PC-9 (cell line): Measurements from ENCODE around the gene DRC1. TPM values are rescaled to one million over a fixed set of nuclear protein-coding genes. Genes with fewer than 3 reads are reported as not detected.

ENCODE experiments used
- BruUV-seq: library from RNA; stranded (reverse); fragments of 400-500 nt; replicated peaks from 2 replicates; lab custom pipeline; 2021; lab: Mats Ljungman, UMichigan
- CTCF ChIA-PET: fragments of 300-600 bp; sonication (Branson Sonifier 250); formaldehyde crosslinking; loops from one replicate; lab custom pipeline; 2022; ENCODE audit warnings: antibody characterized with exemption; lab: Charles Lee
- POLR2A ChIA-PET: fragments of 300-600 bp; sonication (Branson Sonifier 250); formaldehyde crosslinking; loops from one replicate; lab custom pipeline; 2022; ENCODE audit warnings: antibody characterized with exemption; ENCODE audit not compliant: unreplicated experiment; lab: Charles Lee
- DNase-seq, 2 experiments: peaks; one replicate each; pipeline versions ENCODE4 v3.0.0 to v3.0.0-alpha.2; 2015 to 2022; ENCODE audit warnings: mixed read lengths in 1 of 2
- H2AFZ ChIP-seq: fragments of 200-600 bp; sonication (generic); 2 replicates; pipeline ENCODE4 v1.8.1; 2017; ENCODE audit warnings: antibody characterized with exemption
- H3F3A ChIP-seq: fragments of 200-600 bp; sonication (generic); 2 replicates; pipeline ENCODE4 v1.8.1; 2017; ENCODE audit warnings: antibody characterized with exemption, mild to moderate bottlenecking, low read depth; ENCODE audit not compliant: insufficient read depth
- H3K27ac ChIP-seq: fragments of 200-600 bp; sonication (generic); 2 replicates; pipeline ENCODE4 v1.6.1; 2016; ENCODE audit warnings: mixed run types
- H3K27me3 ChIP-seq: fragments of 200-600 bp; sonication (generic); 2 replicates; pipeline ENCODE4 v1.6.1; 2016; ENCODE audit warnings: low read depth, mixed run types; ENCODE audit not compliant: insufficient read depth
- H3K36me3 ChIP-seq: fragments of 200-600 bp; sonication (generic); 2 replicates; pipeline ENCODE4 v1.6.1; 2016; ENCODE audit warnings: low read depth, mixed run types
- H3K4me1 ChIP-seq: fragments of 200-600 bp; sonication (generic); replicated peaks from 2 replicates; pipeline ENCODE4 v1.6.1; 2016; ENCODE audit warnings: mixed run types; ENCODE audit not compliant: insufficient read depth
- H3K4me2 ChIP-seq: fragments of 200-600 bp; sonication (generic); 2 replicates; pipeline ENCODE4 v1.6.1; 2017; ENCODE audit warnings: mixed run types
- H3K4me3 ChIP-seq: fragments of 200-600 bp; sonication (generic); 2 replicates; pipeline ENCODE4 v1.6.1; 2016; ENCODE audit warnings: mixed run types
- H3K79me2 ChIP-seq: fragments of 200-600 bp; sonication (generic); 2 replicates; pipeline ENCODE4 v1.6.1; 2017; ENCODE audit warnings: low read depth, mixed run types
- H3K9me2 ChIP-seq: fragments of 200-600 bp; sonication (generic); 2 replicates; pipeline ENCODE4 v1.8.1; 2017; ENCODE audit warnings: mild to moderate bottlenecking; ENCODE audit not compliant: insufficient read depth
- H3K9me3 ChIP-seq: fragments of 200-600 bp; sonication (generic); 2 replicates; pipeline ENCODE4 v1.8.1; 2016; ENCODE audit warnings: low read depth; ENCODE audit not compliant: insufficient read depth
- H4K20me1 ChIP-seq: fragments of 200-600 bp; sonication (generic); 2 replicates; pipeline ENCODE4 v1.8.1; 2017; ENCODE audit not compliant: insufficient read depth
- EZH2 ChIP-seq: fragments of 200-600 bp; sonication (generic); IDR thresholded peaks from 2 replicates; pipeline ENCODE4 v1.8.0; 2017; ENCODE audit warnings: antibody characterized with exemption, low read depth
- intact Hi-C: fragments of 100-400 bp; cut with micrococcal nuclease; formaldehyde crosslinking; loops from one replicate; pipeline ENCODE4 v1.10.0; 2022; ENCODE audit not compliant: unreplicated experiment
- total RNA-seq: library from RNA; stranded (reverse); gene quantifications from 2 replicates; pipeline ENCODE4 v1.2.3, GENCODE V29; 2021
- TF ChIP-seq, protein P1 (sequence below): fragments of 200-600 bp; sonication (generic); conservative IDR thresholded peaks from 2 replicates; pipeline ENCODE4 v1.6.1; 2017; ENCODE audit warnings: mixed run types, antibody characterized with exemption, mild to moderate bottlenecking, moderate library complexity

The DRC1 gene
- total RNA-seq, 1 experiment from 2014 or later = 6.4 TPM

DNA sequence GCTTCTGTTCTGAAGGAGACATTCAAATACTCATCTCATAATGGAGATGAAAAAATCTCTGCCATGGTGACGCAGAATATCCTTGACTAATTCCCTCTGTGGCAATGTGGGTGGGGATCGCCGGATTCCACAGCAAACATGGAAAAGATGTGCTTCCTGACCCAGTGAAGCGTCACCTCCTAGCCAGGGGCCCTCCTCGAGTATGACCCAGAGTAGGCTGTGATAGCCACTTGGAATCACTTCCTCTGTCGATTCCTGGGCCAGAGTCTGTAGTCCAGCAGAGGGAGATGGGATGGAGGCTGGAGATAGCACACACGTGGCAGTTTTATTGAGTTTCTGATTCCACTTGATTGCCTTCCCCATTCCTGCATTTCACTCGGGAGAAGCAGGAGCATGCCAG lies 36.8 kb downstream of the DRC1 start:
- TF ChIP-seq EZH2 = no peak
- TF ChIP-seq, protein P1, sequence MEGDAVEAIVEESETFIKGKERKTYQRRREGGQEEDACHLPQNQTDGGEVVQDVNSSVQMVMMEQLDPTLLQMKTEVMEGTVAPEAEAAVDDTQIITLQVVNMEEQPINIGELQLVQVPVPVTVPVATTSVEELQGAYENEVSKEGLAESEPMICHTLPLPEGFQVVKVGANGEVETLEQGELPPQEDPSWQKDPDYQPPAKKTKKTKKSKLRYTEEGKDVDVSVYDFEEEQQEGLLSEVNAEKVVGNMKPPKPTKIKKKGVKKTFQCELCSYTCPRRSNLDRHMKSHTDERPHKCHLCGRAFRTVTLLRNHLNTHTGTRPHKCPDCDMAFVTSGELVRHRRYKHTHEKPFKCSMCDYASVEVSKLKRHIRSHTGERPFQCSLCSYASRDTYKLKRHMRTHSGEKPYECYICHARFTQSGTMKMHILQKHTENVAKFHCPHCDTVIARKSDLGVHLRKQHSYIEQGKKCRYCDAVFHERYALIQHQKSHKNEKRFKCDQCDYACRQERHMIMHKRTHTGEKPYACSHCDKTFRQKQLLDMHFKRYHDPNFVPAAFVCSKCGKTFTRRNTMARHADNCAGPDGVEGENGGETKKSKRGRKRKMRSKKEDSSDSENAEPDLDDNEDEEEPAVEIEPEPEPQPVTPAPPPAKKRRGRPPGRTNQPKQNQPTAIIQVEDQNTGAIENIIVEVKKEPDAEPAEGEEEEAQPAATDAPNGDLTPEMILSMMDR = no peak
- Histone ChIP-seq H3K36me3 (no peaks in the 10 kb centered on the region), H3K4me1 (peaks cover 8% of the 10 kb centered on the region; the same call in 1 of the 2 replicates), H3K4me2 (no peak overlapping the region), H3F3A (no peaks in the 10 kb centered on the region), H3K27ac (no peak overlapping the region), H3K9me3 (no peaks in the 10 kb centered on the region), H3K4me3 (no peak overlapping the region), H3K79me2 (no peaks in the 10 kb centered on the region), H2AFZ (no peak overlapping the region), H4K20me1 (no peaks in the 10 kb centered on the region), H3K27me3 (no peaks in the 10 kb centered on the region), H3K9me2 (no peaks in the 10 kb centered on the region)
- intact Hi-C loops = no loop called here
- no peak for DNase-seq
- no TSS peak for BruUV-seq
- POLR2A ChIA-PET = no interaction called here
- CTCF ChIA-PET = no interaction called here

DNA sequence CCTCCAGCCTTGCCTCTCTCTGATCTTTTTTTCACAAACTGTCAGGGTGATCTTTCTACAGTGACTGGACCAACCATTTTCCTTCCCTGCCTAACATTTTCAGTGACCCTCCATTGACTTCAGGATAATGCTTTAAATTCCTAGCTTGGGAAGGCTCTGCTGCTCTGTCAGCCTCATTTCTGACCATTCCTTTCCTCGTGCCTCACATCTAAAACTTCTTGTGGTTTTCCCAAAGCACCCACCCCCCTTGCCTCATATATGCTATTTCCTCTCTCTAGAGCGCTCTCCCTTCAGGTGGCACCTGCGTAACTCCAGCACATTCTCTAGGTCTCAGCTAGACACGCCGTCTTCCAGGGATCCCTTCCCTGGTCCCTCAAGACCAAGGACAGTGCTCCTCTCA lies 37.2 kb downstream of the DRC1 start:
- no peak overlapping the region for H3K27ac ChIP-seq
- TF ChIP-seq, protein P1 = no peak
- TF ChIP-seq EZH2 = no peak
- intact Hi-C loops = no loop called here
- H3K9me2 ChIP-seq = no peaks in the 10 kb centered on the region
- no peaks in the 10 kb centered on the region for H3F3A ChIP-seq
- H3K79me2 ChIP-seq = no peaks in the 10 kb centered on the region
- H3K4me1 ChIP-seq = peaks cover 8% of the 10 kb centered on the region; the same call in 1 of the 2 replicates
- no peak for DNase-seq
- no peak overlapping the region for H3K4me3 ChIP-seq
- no peaks in the 10 kb centered on the region for H3K9me3 ChIP-seq
- no peaks in the 10 kb centered on the region for H3K36me3 ChIP-seq
- no peaks in the 10 kb centered on the region for H4K20me1 ChIP-seq
- no peaks in the 10 kb centered on the region for H3K27me3 ChIP-seq
- BruUV-seq = no TSS peak
- H2AFZ ChIP-seq = no peak overlapping the region
- ChIA-PET POLR2A (no interaction called here), CTCF (no interaction called here)
- H3K4me2 ChIP-seq = no peak overlapping the region

DNA sequence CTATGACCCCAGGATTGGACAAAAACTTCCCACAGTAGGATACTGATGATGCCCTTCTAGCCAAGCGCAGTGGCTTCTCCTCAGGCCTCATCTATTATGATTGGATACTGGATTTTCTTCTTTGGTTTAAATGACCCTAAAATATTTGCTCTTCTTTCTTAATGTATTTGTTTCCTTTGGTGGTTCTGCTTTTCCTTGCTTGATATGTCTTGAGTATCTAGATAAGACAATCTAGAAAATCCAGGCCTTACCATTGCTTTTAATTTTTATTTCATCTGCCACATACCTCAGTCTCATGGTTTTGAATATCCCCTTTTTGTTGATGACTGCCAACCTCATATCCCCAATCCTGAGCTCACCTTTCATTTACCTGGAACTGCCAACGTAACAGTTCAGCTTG lies 40.6 kb downstream of the DRC1 start:
- Histone ChIP-seq H3K36me3 (no peaks in the 10 kb centered on the region), H3K79me2 (no peaks in the 10 kb centered on the region), H2AFZ (no peak overlapping the region), H3K9me3 (no peaks in the 10 kb centered on the region), H3K27me3 (no peaks in the 10 kb centered on the region), H3F3A (no peaks in the 10 kb centered on the region), H3K4me1 (no peaks in the 10 kb centered on the region), H3K27ac (no peak overlapping the region), H4K20me1 (no peaks in the 10 kb centered on the region), H3K4me3 (no peak overlapping the region), H3K9me2 (no peaks in the 10 kb centered on the region), H3K4me2 (no peak overlapping the region)
- POLR2A ChIA-PET = no interaction called here
- CTCF ChIA-PET = no interaction called here
- BruUV-seq = no TSS peak
- intact Hi-C loops = no loop called here
- TF ChIP-seq, protein P1 = no peak
- no peak for TF ChIP-seq EZH2
- no peak for DNase-seq
